ENCODE results near the gene CBFA2T3. TPM values are rescaled to one million over a fixed set of nuclear protein-coding genes. Genes with fewer than 3 reads are reported as not detected.

CBFA2T3 gene
- total and polyA plus RNA-seq, 2 of the 13 experiments (the other 11 are each of a cell fraction or from before 2014, with no cell fraction given) = 0.05 TPM; not detected in 1

DNA sequence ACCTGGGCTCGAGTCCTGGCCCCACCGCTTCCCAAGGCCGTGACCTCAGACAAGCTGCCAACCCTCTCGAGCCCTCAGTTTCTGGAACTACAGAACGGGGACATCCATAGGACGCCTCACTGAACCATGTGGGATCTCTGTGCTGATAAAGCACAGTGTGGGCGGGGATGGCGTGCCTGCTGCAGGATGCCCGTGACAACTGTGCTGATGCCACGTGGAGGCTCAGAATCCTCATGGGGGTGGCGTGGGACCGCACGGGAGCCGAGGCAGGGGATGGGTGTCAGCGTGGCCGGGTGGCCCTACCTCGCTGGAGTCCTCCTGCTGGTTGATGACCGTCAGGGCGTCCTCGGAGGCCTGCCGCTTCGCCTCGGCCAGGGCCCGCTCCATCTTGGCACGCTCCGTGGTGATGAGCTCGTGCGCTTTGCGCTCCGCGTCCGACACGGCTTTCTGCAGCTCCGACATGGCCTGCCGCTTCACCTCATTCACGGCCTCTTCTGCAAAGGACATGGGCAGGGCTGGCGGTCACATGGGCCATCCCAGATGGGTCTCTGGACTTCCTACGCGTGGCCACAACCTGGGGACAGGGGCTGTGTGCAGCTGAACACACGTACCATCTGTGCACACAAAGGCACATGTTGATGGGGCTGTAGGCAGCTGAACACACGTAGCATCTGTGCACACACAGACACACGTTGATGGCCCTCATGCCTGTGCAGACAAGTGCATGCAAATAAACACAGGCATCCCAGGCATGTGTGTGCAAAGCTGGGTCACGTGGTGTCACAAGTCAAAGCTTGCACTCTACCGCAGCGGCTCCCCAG lies 97.8 kb downstream of the CBFA2T3 start (continued):
- TF ChIP-seq, protein P1, sequence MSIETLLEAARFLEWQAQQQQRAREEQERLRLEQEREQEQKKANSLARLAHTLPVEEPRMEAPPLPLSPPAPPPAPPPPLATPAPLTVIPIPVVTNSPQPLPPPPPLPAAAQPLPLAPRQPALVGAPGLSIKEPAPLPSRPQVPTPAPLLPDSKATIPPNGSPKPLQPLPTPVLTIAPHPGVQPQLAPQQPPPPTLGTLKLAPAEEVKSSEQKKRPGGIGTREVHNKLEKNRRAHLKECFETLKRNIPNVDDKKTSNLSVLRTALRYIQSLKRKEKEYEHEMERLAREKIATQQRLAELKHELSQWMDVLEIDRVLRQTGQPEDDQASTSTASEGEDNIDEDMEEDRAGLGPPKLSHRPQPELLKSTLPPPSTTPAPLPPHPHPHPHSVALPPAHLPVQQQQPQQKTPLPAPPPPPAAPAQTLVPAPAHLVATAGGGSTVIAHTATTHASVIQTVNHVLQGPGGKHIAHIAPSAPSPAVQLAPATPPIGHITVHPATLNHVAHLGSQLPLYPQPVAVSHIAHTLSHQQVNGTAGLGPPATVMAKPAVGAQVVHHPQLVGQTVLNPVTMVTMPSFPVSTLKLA (IDR thresholded peaks at IDR 0.05) = peak; percentile 97
- TF ChIP-seq HNRNPLL (IDR thresholded peaks at IDR 0.05; ENCODE audit: low read depth, low read length, poor library complexity, severe bottlenecking) (peak; percentile 7), SRY (CRISPR knock-in tag; IDR thresholded peaks at IDR 0.05) (no peak)
- TF ChIP-seq, protein P2, sequence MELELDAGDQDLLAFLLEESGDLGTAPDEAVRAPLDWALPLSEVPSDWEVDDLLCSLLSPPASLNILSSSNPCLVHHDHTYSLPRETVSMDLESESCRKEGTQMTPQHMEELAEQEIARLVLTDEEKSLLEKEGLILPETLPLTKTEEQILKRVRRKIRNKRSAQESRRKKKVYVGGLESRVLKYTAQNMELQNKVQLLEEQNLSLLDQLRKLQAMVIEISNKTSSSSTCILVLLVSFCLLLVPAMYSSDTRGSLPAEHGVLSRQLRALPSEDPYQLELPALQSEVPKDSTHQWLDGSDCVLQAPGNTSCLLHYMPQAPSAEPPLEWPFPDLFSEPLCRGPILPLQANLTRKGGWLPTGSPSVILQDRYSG (CRISPR knock-in tag; IDR thresholded peaks at IDR 0.05) = no peak
- TF ChIP-seq, protein P3, sequence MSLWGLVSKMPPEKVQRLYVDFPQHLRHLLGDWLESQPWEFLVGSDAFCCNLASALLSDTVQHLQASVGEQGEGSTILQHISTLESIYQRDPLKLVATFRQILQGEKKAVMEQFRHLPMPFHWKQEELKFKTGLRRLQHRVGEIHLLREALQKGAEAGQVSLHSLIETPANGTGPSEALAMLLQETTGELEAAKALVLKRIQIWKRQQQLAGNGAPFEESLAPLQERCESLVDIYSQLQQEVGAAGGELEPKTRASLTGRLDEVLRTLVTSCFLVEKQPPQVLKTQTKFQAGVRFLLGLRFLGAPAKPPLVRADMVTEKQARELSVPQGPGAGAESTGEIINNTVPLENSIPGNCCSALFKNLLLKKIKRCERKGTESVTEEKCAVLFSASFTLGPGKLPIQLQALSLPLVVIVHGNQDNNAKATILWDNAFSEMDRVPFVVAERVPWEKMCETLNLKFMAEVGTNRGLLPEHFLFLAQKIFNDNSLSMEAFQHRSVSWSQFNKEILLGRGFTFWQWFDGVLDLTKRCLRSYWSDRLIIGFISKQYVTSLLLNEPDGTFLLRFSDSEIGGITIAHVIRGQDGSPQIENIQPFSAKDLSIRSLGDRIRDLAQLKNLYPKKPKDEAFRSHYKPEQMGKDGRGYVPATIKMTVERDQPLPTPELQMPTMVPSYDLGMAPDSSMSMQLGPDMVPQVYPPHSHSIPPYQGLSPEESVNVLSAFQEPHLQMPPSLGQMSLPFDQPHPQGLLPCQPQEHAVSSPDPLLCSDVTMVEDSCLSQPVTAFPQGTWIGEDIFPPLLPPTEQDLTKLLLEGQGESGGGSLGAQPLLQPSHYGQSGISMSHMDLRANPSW (CRISPR knock-in tag; IDR thresholded peaks at IDR 0.05; ENCODE audit: borderline replicate concordance) = no peak

DNA sequence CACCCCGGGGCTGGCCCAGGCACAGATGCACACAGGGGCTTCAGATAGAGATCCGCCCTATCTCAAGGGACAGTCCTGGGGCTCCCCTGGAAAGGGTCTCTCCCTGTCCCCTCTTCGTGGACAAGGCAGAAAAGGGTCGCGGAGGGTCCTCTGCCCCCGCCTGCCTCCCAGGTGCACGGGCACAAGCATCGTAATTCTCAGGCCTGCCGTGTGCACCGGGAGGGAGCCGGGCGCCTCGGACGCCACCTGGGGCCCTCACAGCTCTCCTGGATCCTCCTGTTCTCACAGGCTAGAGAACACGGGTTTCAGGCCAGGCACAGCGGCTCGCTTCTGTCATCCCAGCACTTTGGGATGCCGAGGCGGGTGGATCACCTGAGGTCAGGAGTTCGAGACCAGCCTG lies 98.7 kb downstream of the CBFA2T3 start:
- Histone ChIP-seq H4K20me1 (ENCODE audit: insufficient read depth, low read length) (peaks cover 7% of the 10 kb centered on the region; the same call in 1 of the 2 replicates), H2AFZ (ENCODE audit: low read length) (no peak overlapping the region), H3K4me3 (replicated peaks in 1 of 3; ENCODE audit: insufficient read depth in 1 of 3, low read depth in 2 of 3, low read length in 3 of 3) (no peak overlapping the region), H3K4me2 (ENCODE audit: low read depth, low read length) (no peak overlapping the region), H3K27ac (ENCODE audit: extremely low read length, insufficient read depth, low read length) (no peak overlapping the region), H3K79me2 (ENCODE audit: insufficient read depth, low read length) (no peaks in the 10 kb centered on the region), H3K27me3 (ENCODE audit: control insufficient read depth in 1 of 2, insufficient read depth in 2 of 2, low read length in 2 of 2) (peaks cover 42 to 96% of the 10 kb centered on the region in 2 experiments), H3K9ac (ENCODE audit: insufficient read depth, low read depth, low read length) (no peak overlapping the region), H3K9me3 (ENCODE audit: low read length) (no peaks in the 10 kb centered on the region), H3K36me3 (replicated peaks in 1 of 2; ENCODE audit: control insufficient read depth in 1 of 2, insufficient read depth in 2 of 2, low read length in 2 of 2) (no peaks in the 10 kb centered on the region), H3K4me1 (ENCODE audit: insufficient read depth, low read length) (peaks cover 24% of the 10 kb centered on the region)
- 25% methylated on average over 6 of the region's 20 CpGs for WGBS (ENCODE audit: low lambda C conversion rate)
- in situ Hi-C loops (cut with HindIII; ENCODE audit: extremely low pct_ligation_motif_present, low pct_unique_long_range_greater_than_20kb) = no loop called here
- ChIA-PET POLR2A (no interaction called here), CTCF (ENCODE audit: low intra/inter-chr PET ratio, low total read pairs) (no interaction called here)
- ATAC-seq (no peak), FAIRE-seq (no peak), DNase-seq (ENCODE audit: low spot score) (no peak)
- BruUV-seq (replicated peaks) = no TSS peak
- intact Hi-C loops (cut with micrococcal nuclease; ENCODE audit: unreplicated experiment) = no loop called here
- TF ChIP-seq, protein P4, sequence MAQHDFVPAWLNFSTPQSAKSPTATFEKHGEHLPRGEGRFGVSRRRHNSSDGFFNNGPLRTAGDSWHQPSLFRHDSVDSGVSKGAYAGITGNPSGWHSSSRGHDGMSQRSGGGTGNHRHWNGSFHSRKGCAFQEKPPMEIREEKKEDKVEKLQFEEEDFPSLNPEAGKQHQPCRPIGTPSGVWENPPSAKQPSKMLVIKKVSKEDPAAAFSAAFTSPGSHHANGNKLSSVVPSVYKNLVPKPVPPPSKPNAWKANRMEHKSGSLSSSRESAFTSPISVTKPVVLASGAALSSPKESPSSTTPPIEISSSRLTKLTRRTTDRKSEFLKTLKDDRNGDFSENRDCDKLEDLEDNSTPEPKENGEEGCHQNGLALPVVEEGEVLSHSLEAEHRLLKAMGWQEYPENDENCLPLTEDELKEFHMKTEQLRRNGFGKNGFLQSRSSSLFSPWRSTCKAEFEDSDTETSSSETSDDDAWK (CRISPR knock-in tag; IDR thresholded peaks at IDR 0.05) = no peak
- TF ChIP-seq, protein P5, sequence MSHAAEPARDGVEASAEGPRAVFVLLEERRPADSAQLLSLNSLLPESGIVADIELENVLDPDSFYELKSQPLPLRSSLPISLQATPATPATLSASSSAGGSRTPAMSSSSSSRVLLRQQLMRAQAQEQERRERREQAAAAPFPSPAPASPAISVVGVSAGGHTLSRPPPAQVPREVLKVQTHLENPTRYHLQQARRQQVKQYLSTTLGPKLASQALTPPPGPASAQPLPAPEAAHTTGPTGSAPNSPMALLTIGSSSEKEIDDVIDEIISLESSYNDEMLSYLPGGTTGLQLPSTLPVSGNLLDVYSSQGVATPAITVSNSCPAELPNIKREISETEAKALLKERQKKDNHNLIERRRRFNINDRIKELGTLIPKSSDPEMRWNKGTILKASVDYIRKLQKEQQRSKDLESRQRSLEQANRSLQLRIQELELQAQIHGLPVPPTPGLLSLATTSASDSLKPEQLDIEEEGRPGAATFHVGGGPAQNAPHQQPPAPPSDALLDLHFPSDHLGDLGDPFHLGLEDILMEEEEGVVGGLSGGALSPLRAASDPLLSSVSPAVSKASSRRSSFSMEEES (CRISPR knock-in tag; IDR thresholded peaks at IDR 0.05) = no peak
- no peak for TF ChIP-seq ZNF724P (CRISPR knock-in tag; IDR thresholded peaks at IDR 0.05; ENCODE audit: borderline replicate concordance)
- no peak for TF ChIP-seq ZBTB38 (CRISPR knock-in tag; IDR thresholded peaks at IDR 0.05)
- no peak for TF ChIP-seq ZNF274 (CRISPR knock-in tag; IDR thresholded peaks at IDR 0.05)
- TF ChIP-seq HES4 (CRISPR knock-in tag; IDR thresholded peaks at IDR 0.05; ENCODE audit: borderline replicate concordance) = no peak
- TF ChIP-seq RARA (CRISPR knock-in tag; IDR thresholded peaks at IDR 0.05) = no peak
- no peak for TF ChIP-seq TOPORS (CRISPR knock-in tag; IDR thresholded peaks at IDR 0.05)
- no peak for TF ChIP-seq ZNF383 (CRISPR knock-in tag; IDR thresholded peaks at IDR 0.05; ENCODE audit: borderline replicate concordance)

All from HepG2 (cell line).